GM20431 (cell line): ENCODE results near the gene MTMR3.

Experiments
- in situ Hi-C: fragments of 300-500 bp; cut with MseI, MboI; formaldehyde crosslinking; loops from one replicate; pipeline ENCODE4 v1.15.0; 2020; ENCODE audit warnings: low sequenced_read_pairs; ENCODE audit not compliant: unreplicated experiment

Gene MTMR3

GRCh38 chr22:30077279-30077880 is 194.4 kb downstream of the MTMR3 start:
- in situ Hi-C loops: no loop called here

GRCh38 chr22:30078320-30079311 is 195.6 kb downstream of the MTMR3 start:
- in situ Hi-C loops: no loop called here

DNA sequence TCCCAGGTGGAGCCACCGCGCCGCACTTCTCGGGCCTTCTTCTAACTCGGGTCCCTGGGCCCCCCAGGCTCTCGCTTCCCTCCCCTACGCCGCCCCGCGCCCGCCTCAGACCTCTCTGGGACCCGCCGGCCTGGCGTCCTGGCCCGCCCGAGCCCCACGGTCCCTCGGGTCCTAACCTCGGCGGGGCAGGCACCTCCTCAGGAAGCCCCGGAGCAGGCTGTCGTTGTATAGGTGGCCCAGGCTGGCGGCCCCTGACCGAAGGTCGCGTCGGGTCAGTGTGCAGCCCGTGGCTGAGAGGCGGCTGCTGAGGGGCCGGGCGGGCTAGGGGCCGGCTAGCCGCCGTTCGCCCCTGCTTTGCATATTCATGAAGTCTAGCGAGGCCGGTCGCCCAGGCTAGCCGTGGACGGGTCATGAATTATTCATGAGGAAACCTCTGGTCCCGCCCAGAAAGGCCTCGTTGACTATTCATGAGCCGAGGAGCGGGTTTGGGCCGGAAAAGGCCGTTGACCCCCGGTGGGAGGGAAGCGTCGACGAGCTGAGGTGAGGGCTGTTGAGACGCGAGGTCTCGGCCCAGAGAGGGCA is 197.1 kb downstream of the MTMR3 start, which contains the start of gene HORMAD2:
TSS of gene HORMAD2 (plus strand) at position 513 of the 582 bp plus-strand sequence. CDS start 13,489 bp downstream, outside the sequence.
- in situ Hi-C loops: no loop called here
